HCT116 (cell line): Measurements from ENCODE around the gene ARHGEF12. TPM values are rescaled to one million over a fixed set of nuclear protein-coding genes. Genes with fewer than 3 reads are reported as not detected.
A peak's percentile ranks its signal among the peaks of the same experiment; 100 is the strongest.

Experiments used
- ATAC-seq: fragments of 200-7000 bp; cut with Tn5 transposase; 2 replicates; pipeline ENCODE4 v1.9.1; 2020; ENCODE audit warnings: mild to moderate bottlenecking, moderate library complexity
- BruUV-seq: library from RNA; stranded (reverse); fragments of 400-500 nt; replicated peaks from 2 replicates; lab custom pipeline; 2021; lab: Mats Ljungman, UMichigan
- CTCF ChIA-PET: fragments of 300-600 bp; sonication (Branson Sonifier 250); formaldehyde crosslinking; loops from one replicate; lab custom pipeline; 2021; ENCODE audit warnings: antibody characterized with exemption; lab: Charles Lee
- POLR2A ChIA-PET: fragments of 300-600, 350-600 bp; sonication (Branson Sonifier 250); formaldehyde crosslinking; loops from one replicate; lab custom pipeline; 2021; ENCODE audit warnings: antibody characterized with exemption; lab: Charles Lee
- RAD21 ChIA-PET, 2 experiments: fragments of 300-600 bp; sonication (Branson Sonifier 250); formaldehyde crosslinking; loops; one replicate each; lab custom pipeline; 2023; ENCODE audit warnings: low total read pairs in 2 of 2; ENCODE audit not compliant: uncharacterized antibody in 2 of 2, unreplicated experiment in 2 of 2, low non-redundant PET in 1 of 2; lab: Charles Lee
- DNase-seq: peaks from one replicate; pipeline ENCODE4 v3.0.0-alpha.2; 2010; ENCODE audit warnings: low read depth, low spot score
- H2AFZ ChIP-seq: fragments of 200-600 bp; shearing (Covaris generic), sonication (generic); 2 replicates; pipeline ENCODE4 v1.6.1; 2017; ENCODE audit warnings: low read depth, mixed run types, mixed read lengths, antibody characterized with exemption, low read length; ENCODE audit not compliant: poor library complexity, severe bottlenecking
- H3K27ac ChIP-seq: 2 replicates; pipeline ENCODE4 v1.5.1; 2012; ENCODE audit warnings: low read depth, low read length
- H3K27me3 ChIP-seq: fragments of 200-600 bp; sonication (generic); 2 replicates; pipeline ENCODE4 v1.6.1; 2016; ENCODE audit warnings: mixed run types, low read length, mixed read lengths; ENCODE audit not compliant: insufficient read depth
- H3K36me3 ChIP-seq, 2 experiments: fragments of 200-500 bp in 1 of 2; fragments of 200-600 bp in 1 of 2; sonication (Bioruptor generic) in 1 of 2; sonication (generic) in 1 of 2; 2 replicates each; pipeline versions ENCODE4 v1.5.1 to v1.6.1; 2014 to 2016; ENCODE audit warnings: low read length in 2 of 2, inconsistent platforms in 1 of 2, mixed read lengths in 1 of 2, mixed run types in 1 of 2; ENCODE audit not compliant: insufficient read depth in 2 of 2, control insufficient read depth in 1 of 2
- H3K4me1 ChIP-seq, 2 experiments: fragments of 200-600 bp in 1 of 2; sonication (generic) in 1 of 2; 2 replicates each; pipeline versions ENCODE4 v1.5.1 to v1.6.1; 2012 to 2017; ENCODE audit warnings: low read length in 2 of 2, inconsistent platforms in 1 of 2, mild to moderate bottlenecking in 1 of 2, mixed read lengths in 1 of 2, mixed run types in 1 of 2, moderate library complexity in 1 of 2; ENCODE audit not compliant: insufficient read depth in 2 of 2, control insufficient read depth in 1 of 2
- H3K4me2 ChIP-seq: fragments of 200-600 bp; sonication (generic); 2 replicates; pipeline ENCODE4 v1.6.1; 2017; ENCODE audit warnings: mixed run types, low read length, mixed read lengths
- H3K4me3 ChIP-seq, 2 experiments: fragments of 200-600 bp in 1 of 2; sonication (generic) in 1 of 2; replicated peaks in 1 of 2; 2 replicates each; pipeline ENCODE4 v1.5.1; 2011 to 2016; ENCODE audit warnings: low read length in 2 of 2, control low read depth in 1 of 2, low read depth in 1 of 2, mild to moderate bottlenecking in 1 of 2, mixed read lengths in 1 of 2, mixed run types in 1 of 2
- H3K79me2 ChIP-seq: fragments of 200-600 bp; sonication (generic); 2 replicates; pipeline ENCODE4 v1.6.1; 2017; ENCODE audit warnings: mild to moderate bottlenecking, mixed run types, low read length, moderate library complexity, mixed read lengths; ENCODE audit not compliant: insufficient read depth
- H3K9ac ChIP-seq: fragments of 200-600 bp; sonication (generic); 2 replicates; pipeline ENCODE4 v1.6.1; 2016; ENCODE audit warnings: low read length, mixed read lengths
- H3K9me2 ChIP-seq: fragments of 200-600 bp; sonication (generic), shearing (Covaris generic); 2 replicates; pipeline ENCODE4 v1.6.1; 2017; ENCODE audit warnings: mixed run types, mild to moderate bottlenecking, moderate library complexity; ENCODE audit not compliant: insufficient read depth
- H3K9me3 ChIP-seq, 2 experiments: fragments of 200-500 bp in 1 of 2; fragments of 200-600 bp in 1 of 2; sonication (Bioruptor generic) in 1 of 2; sonication (generic) in 1 of 2; 2 replicates each; pipeline ENCODE4 v1.6.1; 2014 to 2017; ENCODE audit warnings: low read length in 2 of 2, mixed read lengths in 2 of 2, inconsistent platforms in 1 of 2, low read depth in 1 of 2, mild to moderate bottlenecking in 1 of 2, mixed run types in 1 of 2, moderate library complexity in 1 of 2; ENCODE audit not compliant: control insufficient read depth in 1 of 2, insufficient read depth in 1 of 2
- H4K20me1 ChIP-seq: fragments of 200-600 bp; sonication (generic), shearing (Covaris generic); 2 replicates; pipeline ENCODE4 v1.6.1; 2017; ENCODE audit warnings: mixed run types, mild to moderate bottlenecking, moderate library complexity; ENCODE audit not compliant: insufficient read depth
- ATF3 ChIP-seq: IDR thresholded peaks from 2 replicates; pipeline ENCODE4 v1.6.1; 2012
- CBX3 ChIP-seq: IDR thresholded peaks from 2 replicates; pipeline ENCODE4 v1.6.1; 2012; ENCODE audit warnings: low read depth
- CEBPB ChIP-seq: IDR thresholded peaks from 2 replicates; pipeline ENCODE4 v1.6.1; 2012; ENCODE audit warnings: low read depth
- EGR1 ChIP-seq: IDR thresholded peaks from 2 replicates; pipeline ENCODE4 v1.6.1; 2012; ENCODE audit warnings: low read depth
- ELF1 ChIP-seq: IDR thresholded peaks from 2 replicates; pipeline ENCODE4 v1.6.1; 2012; ENCODE audit warnings: low read depth, borderline replicate concordance
- EZH2 ChIP-seq: fragments of 200-600 bp; sonication (generic); IDR thresholded peaks from 2 replicates; pipeline ENCODE4 v1.6.1; 2017; ENCODE audit warnings: antibody characterized with exemption, mixed run types
- FOSL1 ChIP-seq: IDR thresholded peaks from 2 replicates; pipeline ENCODE4 v1.6.1; 2012; ENCODE audit warnings: low read depth
- JUND ChIP-seq: IDR thresholded peaks from 2 replicates; pipeline ENCODE4 v1.6.1; 2012
- POLR2A ChIP-seq: IDR thresholded peaks from 2 replicates; pipeline ENCODE4 v1.7.0; 2011; ENCODE audit warnings: borderline replicate concordance; ENCODE audit not compliant: insufficient read depth, insufficient read length; ENCODE audit errors: extremely low read depth
- RAD21 ChIP-seq: IDR thresholded peaks from 2 replicates; pipeline ENCODE4 v1.6.1; 2012; ENCODE audit warnings: low read depth, mild to moderate bottlenecking
- REST ChIP-seq: IDR thresholded peaks from 2 replicates; pipeline ENCODE4 v1.6.1; 2012; ENCODE audit warnings: low read depth
- SIN3A ChIP-seq: IDR thresholded peaks from 2 replicates; pipeline ENCODE4 v1.6.1; 2012; ENCODE audit warnings: low read depth
- SP1 ChIP-seq: IDR thresholded peaks from 2 replicates; pipeline ENCODE4 v1.6.1; 2012; ENCODE audit warnings: low read depth
- TCF7L2 ChIP-seq: IDR thresholded peaks from 2 replicates; pipeline ENCODE4 v1.7.0; 2011; ENCODE audit warnings: borderline replicate concordance, inconsistent platforms; ENCODE audit not compliant: insufficient read depth, insufficient read length; ENCODE audit errors: extremely low read depth
- ZFX ChIP-seq: fragments of 450-650 bp; IDR thresholded peaks from 2 replicates; pipeline ENCODE4 v1.6.1; 2017
- intact Hi-C: fragments of 100-400 bp; cut with micrococcal nuclease; formaldehyde crosslinking; loops from 2 replicates; pipeline ENCODE4 v1.10.0; 2022
- total RNA-seq: library from RNA; stranded (reverse); gene quantifications from one replicate; pipeline ENCODE4 v1.2.1, GENCODE V29; 2021; ENCODE audit not compliant: unreplicated experiment

Gene ARHGEF12
- total RNA-seq, 1 experiment from 2014 or later: 81.4 TPM

- ChIA-PET POLR2A (interaction anchor here (2.3 kb wide), 1 partner anchor 69 kb away, joined by 10 read pairs; no protein-coding TSS in a partner anchor), CTCF (interaction anchor here (1.1 to 11.3 kb wide), 3 partner anchors 13 to 136 kb away, joined by 3 to 240 read pairs (median 4); partner anchors contain the start of gene POU2F3), RAD21 (no interaction called here)
- no peak for TF ChIP-seq CBX3
- no peak for TF ChIP-seq CEBPB
- no peak for TF ChIP-seq ELF1
- TF ChIP-seq RAD21: no peak
- no peak for TF ChIP-seq POLR2A
- no peak for TF ChIP-seq JUND
- TF ChIP-seq EZH2: no peak
- no peak for TF ChIP-seq ZFX
- TF ChIP-seq EGR1: no peak
- TF ChIP-seq SIN3A: no peak
- no peak for TF ChIP-seq REST
- TF ChIP-seq FOSL1: no peak
- TF ChIP-seq ATF3: no peak
- TF ChIP-seq SP1: no peak
- TF ChIP-seq TCF7L2: no peak
- H4K20me1 ChIP-seq: no peaks in the 10 kb centered on the region
- no peaks in the 10 kb centered on the region for H3K79me2 ChIP-seq
- intact Hi-C loops: no loop called here
- no peak overlapping the region for H3K27ac ChIP-seq
- ATAC-seq: no peak
- H3K9me3 ChIP-seq: no peaks in the 10 kb centered on the region
- H3K4me3 ChIP-seq: no peak overlapping the region
- no peaks in the 10 kb centered on the region for H3K36me3 ChIP-seq
- H2AFZ ChIP-seq: no peak overlapping the region
- H3K4me2 ChIP-seq: peak overlapping the region; percentile 72
- peaks cover 23 to 73% of the 10 kb centered on the region in 2 experiments for H3K4me1 ChIP-seq
- H3K9me2 ChIP-seq: no peaks in the 10 kb centered on the region
- H3K9ac ChIP-seq: no peak overlapping the region
- no peak for DNase-seq
- no TSS peak for BruUV-seq
- no peaks in the 10 kb centered on the region for H3K27me3 ChIP-seq
Measured at GRCh38 chr11:120305286-120305685, 30.9 kb upstream of the ARHGEF12 start.
